Peyer's patch (tissue), 4 donors: ENCODE measurements around the gene NCAN. TPM values are rescaled to one million over a fixed set of nuclear protein-coding genes. Genes with fewer than 3 reads are reported as not detected.
A peak's percentile ranks its signal among the peaks of the same experiment; 100 is the strongest.

ENCODE experiments used
- DNase-seq, 3 donors: peaks; one replicate each; pipeline ENCODE4 v3.0.0-alpha.2; 2017 to 2019
- H3K27ac ChIP-seq, 4 donors: fragments of 200-600 bp; sonication (generic); one replicate each; pipeline ENCODE4 v1.5.1; 2016 to 2019
- H3K27me3 ChIP-seq, 2 donors: fragments of 200-600 bp; sonication (generic); one replicate each; pipeline ENCODE4 v1.5.1; 2019
- H3K36me3 ChIP-seq, 3 donors: fragments of 200-600 bp; sonication (generic); one replicate each; pipeline ENCODE4 v1.5.1; 2016 to 2019
- H3K4me1 ChIP-seq, 4 donors: fragments of 200-600 bp; sonication (generic); one replicate each; pipeline ENCODE4 v1.5.1; 2016 to 2019
- H3K4me3 ChIP-seq, 4 donors: fragments of 200-600 bp; sonication (generic); 1 replicate in 3 of 4; 2 replicates in 1 of 4; pipeline ENCODE4 v1.5.1; 2016 to 2019; ENCODE audit warnings: mild to moderate bottlenecking in 1 of 4
- H3K9me3 ChIP-seq, 4 donors: fragments of 200-600 bp; sonication (generic); one replicate each; pipeline ENCODE4 v1.5.1; 2016 to 2019; ENCODE audit warnings: mild to moderate bottlenecking in 1 of 4
- POLR2A ChIP-seq, 2 donors: fragments of 450-650 bp; IDR thresholded peaks; one replicate each; pipeline ENCODE4 v1.5.1; 2017; ENCODE audit warnings: antibody characterized with exemption in 2 of 2, mild to moderate bottlenecking in 2 of 2, moderate library complexity in 2 of 2
- total RNA-seq, 4 donors: library from RNA; depleted of rRNA; stranded (reverse); fragments of >200 nt; gene quantifications; one replicate each; pipeline ENCODE4 v1.1.0, GENCODE V29; 2016
- TF ChIP-seq, protein P1 (sequence below), 6 experiments: fragments of 450-650 bp in 4 of 6; fragments of 200-600 bp in 2 of 6; sonication (generic) in 1 of 6; IDR thresholded peaks; one replicate each; pipeline ENCODE4 v1.5.1; 2017 to 2019; ENCODE audit warnings: antibody characterized with exemption in 6 of 6, mild to moderate bottlenecking in 3 of 6, moderate library complexity in 1 of 6

Gene NCAN
- total RNA-seq, 4 donors from 2014 or later, result not detected

GRCh38 chr19:19207637-19208572 is 3.9 kb upstream of the NCAN start:
- H3K27ac ChIP-seq, result peak overlapping the region in 1 of 4 donors; percentile 52
- peaks cover 0 to under 1% (median 0%) of the 10 kb centered on the region in 4 donors for H3K4me1 ChIP-seq
- TF ChIP-seq, protein P1, sequence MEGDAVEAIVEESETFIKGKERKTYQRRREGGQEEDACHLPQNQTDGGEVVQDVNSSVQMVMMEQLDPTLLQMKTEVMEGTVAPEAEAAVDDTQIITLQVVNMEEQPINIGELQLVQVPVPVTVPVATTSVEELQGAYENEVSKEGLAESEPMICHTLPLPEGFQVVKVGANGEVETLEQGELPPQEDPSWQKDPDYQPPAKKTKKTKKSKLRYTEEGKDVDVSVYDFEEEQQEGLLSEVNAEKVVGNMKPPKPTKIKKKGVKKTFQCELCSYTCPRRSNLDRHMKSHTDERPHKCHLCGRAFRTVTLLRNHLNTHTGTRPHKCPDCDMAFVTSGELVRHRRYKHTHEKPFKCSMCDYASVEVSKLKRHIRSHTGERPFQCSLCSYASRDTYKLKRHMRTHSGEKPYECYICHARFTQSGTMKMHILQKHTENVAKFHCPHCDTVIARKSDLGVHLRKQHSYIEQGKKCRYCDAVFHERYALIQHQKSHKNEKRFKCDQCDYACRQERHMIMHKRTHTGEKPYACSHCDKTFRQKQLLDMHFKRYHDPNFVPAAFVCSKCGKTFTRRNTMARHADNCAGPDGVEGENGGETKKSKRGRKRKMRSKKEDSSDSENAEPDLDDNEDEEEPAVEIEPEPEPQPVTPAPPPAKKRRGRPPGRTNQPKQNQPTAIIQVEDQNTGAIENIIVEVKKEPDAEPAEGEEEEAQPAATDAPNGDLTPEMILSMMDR (IDR thresholded peaks at IDR 0.05), result no peak
- TF ChIP-seq POLR2A (IDR thresholded peaks at IDR 0.05), result no peak
- no peaks in the 10 kb centered on the region for H3K9me3 ChIP-seq
- no peak overlapping the region for H3K4me3 ChIP-seq
- H3K27me3 ChIP-seq, result peaks cover 0 to 20% of the 10 kb centered on the region in 2 donors
- no peak for DNase-seq
- no peaks in the 10 kb centered on the region for H3K36me3 ChIP-seq

DNA sequence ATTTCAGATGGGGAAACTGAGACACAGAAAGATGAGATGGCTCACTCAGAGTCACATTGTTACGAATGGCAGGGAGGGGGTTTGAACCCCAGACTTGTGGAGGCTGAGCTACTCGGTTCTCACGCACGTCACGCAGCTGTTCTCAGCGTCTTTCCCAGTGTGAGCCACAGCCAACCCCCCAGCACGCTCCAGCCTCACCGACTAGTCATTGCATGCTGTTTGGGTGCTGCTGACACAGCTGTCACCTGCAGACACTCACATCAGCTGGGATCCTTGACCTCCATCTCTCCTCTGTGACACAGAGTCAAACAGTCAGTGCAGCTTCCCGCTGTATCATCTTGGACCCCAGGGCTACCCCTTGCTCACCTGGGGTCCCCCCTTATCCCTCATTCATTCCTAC is 2.4 kb upstream of the NCAN start:
- no peaks in the 10 kb centered on the region for H3K4me1 ChIP-seq
- no peaks in the 10 kb centered on the region for H3K36me3 ChIP-seq
- no peak for DNase-seq
- no peaks in the 10 kb centered on the region for H3K9me3 ChIP-seq
- H3K4me3 ChIP-seq, result no peak overlapping the region
- H3K27ac ChIP-seq, result no peak overlapping the region
- H3K27me3 ChIP-seq, result peaks cover 0 to 21% of the 10 kb centered on the region in 2 donors
- TF ChIP-seq, protein P1 (IDR thresholded peaks at IDR 0.05), result no peak
- no peak for TF ChIP-seq POLR2A (IDR thresholded peaks at IDR 0.05)

DNA sequence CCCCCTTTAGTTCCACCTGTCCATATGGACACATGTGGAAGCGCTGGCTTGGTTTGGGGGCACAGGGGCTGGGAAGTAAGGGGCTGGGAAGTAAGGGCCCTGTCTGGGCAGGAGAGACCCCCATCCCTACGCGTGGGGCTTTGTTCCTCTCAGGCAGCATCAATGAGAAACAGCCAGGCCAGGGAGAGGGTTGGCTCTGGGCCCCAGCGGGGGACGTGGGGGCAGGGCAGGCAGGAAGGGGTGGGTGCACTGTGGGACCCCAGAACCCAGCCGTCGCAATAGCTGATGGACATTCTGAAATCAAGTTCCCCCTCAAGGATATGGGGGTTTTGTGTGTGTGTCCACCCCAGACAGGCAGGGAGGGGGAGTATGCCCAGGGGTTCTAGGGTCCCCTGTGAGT is 1.2 kb downstream of the NCAN start:
- Histone ChIP-seq H3K4me3 (no peak overlapping the region), H3K9me3 (no peaks in the 10 kb centered on the region), H3K27me3 (peaks cover 0 to 24% of the 10 kb centered on the region in 2 donors), H3K36me3 (no peaks in the 10 kb centered on the region), H3K27ac (no peak overlapping the region), H3K4me1 (no peaks in the 10 kb centered on the region)
- TF ChIP-seq, protein P1 (IDR thresholded peaks at IDR 0.05), result no peak
- TF ChIP-seq POLR2A (IDR thresholded peaks at IDR 0.05), result no peak
- DNase-seq, result no peak

- Histone ChIP-seq H3K27ac (no peak overlapping the region), H3K27me3 (peaks cover 0 to 24% of the 10 kb centered on the region in 2 donors), H3K4me1 (no peaks in the 10 kb centered on the region), H3K9me3 (no peaks in the 10 kb centered on the region), H3K36me3 (no peaks in the 10 kb centered on the region), H3K4me3 (no peak overlapping the region)
- TF ChIP-seq, protein P1 (IDR thresholded peaks at IDR 0.05), result no peak
- TF ChIP-seq POLR2A (IDR thresholded peaks at IDR 0.05), result no peak
- DNase-seq, result no peak
Measured at GRCh38 chr19:19213426-19214158, 1.8 kb downstream of the NCAN start.

GRCh38 chr19:19214159-19214490 is 2.4 kb downstream of the NCAN start:
- H3K9me3 ChIP-seq, result no peaks in the 10 kb centered on the region
- peaks cover 0 to 24% of the 10 kb centered on the region in 2 donors for H3K27me3 ChIP-seq
- no peak for TF ChIP-seq POLR2A (IDR thresholded peaks at IDR 0.05)
- TF ChIP-seq, protein P1 (IDR thresholded peaks at IDR 0.05), result no peak
- no peak overlapping the region for H3K4me3 ChIP-seq
- no peaks in the 10 kb centered on the region for H3K36me3 ChIP-seq
- H3K27ac ChIP-seq, result no peak overlapping the region
- no peak for DNase-seq
- no peaks in the 10 kb centered on the region for H3K4me1 ChIP-seq
